ENCODE measurements around the gene CYP27A1.

GRCh38 chr2:218858671-218859555, 77.0 kb downstream of the CYP27A1 start:
- TF ChIP-seq CTCF (conservative IDR thresholded peaks at IDR 0.05) (no peak), EZH2 (IDR thresholded peaks at IDR 0.05; ENCODE audit: low read depth) (no peak)

Data from PC-9 (cell line).